ENCODE results near the gene OR8D1. TPM values are rescaled to one million over a fixed set of nuclear protein-coding genes. Genes with fewer than 3 reads are reported as not detected.
A peak's percentile ranks its signal among the peaks of the same experiment; 100 is the strongest.
"Not testable (repeated sequence)": the region's sequence is repeated elsewhere in the genome, so short reads cannot be mapped to it uniquely, and the experiment has no call there.

Gene OR8D1
- total RNA-seq, 2 donors from 2014 or later, result not detected

DNA sequence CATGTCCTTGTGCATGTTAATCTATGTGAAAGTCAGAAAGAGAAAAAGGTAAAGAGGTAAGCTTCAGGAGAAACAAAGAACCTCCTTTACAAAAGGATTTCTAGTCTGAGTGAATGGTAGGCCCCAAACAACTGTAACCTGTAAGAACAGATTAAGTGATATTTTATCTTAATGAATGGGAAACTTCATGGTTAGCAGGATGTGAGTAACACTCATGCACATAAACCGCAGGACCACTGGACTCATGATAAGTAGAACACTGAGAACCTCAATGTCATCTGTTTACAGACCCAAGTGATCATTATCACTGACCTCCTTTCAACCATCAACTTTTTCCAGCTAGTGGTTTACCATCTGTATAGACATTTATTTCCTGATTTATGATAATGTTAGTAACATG, 37.7 kb downstream of the OR8D1 start:
- ATAC-seq (replicated peaks in 1 of 2) (peak; percentile 68 to 72), DNase-seq (peak in 1 of 2 donors; percentile 3)
- no peaks in the 10 kb centered on the region for H3K27me3 Mint-ChIP-seq (ENCODE audit: low read depth)
- no peak overlapping the region for H3K27ac Mint-ChIP-seq
- peaks cover 1 to 2% of the 10 kb centered on the region in 2 donors for H3K9me3 Mint-ChIP-seq
- no peak overlapping the region for H3K4me3 Mint-ChIP-seq
- H3K4me1 Mint-ChIP-seq (ENCODE audit: low read depth), result peaks cover 8% of the 10 kb centered on the region
- no peaks in the 10 kb centered on the region for H3K36me3 Mint-ChIP-seq (ENCODE audit: insufficient read depth in 2 of 2)

DNA sequence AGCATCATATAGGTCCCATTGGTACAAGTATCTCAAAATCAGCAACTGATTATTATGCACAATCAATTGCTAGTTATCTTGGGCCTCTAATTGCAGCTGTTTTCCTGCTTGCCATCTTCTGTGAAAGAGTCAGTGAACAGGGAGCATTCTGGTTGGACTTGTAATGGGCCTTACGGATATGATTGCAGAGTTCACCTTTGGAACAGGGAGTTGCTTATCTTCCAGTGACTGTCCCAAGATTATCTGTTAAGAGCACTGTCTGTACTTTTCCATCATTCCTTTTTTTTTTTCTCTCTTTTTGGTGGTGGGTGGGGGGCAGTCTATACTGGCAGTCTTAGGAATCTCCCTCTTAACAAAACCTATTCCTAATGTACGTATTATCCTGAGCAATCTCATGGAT, 39.7 kb downstream of the OR8D1 start:
- no peak overlapping the region for H3K27ac Mint-ChIP-seq
- no peak for ATAC-seq (replicated peaks in 1 of 2)
- no peak for DNase-seq

DNA sequence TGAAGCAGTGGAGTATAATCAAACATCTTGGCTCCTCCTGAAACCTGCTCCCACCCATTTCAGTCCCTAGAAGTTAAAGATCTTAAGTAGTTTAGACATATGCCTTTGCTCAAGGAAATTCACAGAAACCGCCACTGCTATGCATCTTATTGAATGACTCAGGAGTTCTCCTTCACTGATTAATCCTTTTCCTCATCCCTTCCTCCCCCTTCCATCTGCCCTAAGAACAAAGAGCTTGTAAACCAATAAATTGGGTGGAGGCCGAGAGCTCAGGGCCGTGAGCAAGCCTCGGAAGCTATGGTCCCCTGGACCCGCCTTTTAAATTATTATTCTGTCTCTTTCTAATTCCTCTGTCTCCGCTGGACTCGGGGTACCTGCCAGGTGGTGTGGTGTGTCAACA, 42.9 kb downstream of the OR8D1 start:
- not testable (repeated sequence) for DNase-seq; H3K4me3 Mint-ChIP-seq; H3K36me3 Mint-ChIP-seq (ENCODE audit: insufficient read depth in 2 of 2); H3K4me1 Mint-ChIP-seq (ENCODE audit: low read depth); ATAC-seq (replicated peaks in 1 of 2); H3K27ac Mint-ChIP-seq; H3K27me3 Mint-ChIP-seq (ENCODE audit: low read depth); H3K9me3 Mint-ChIP-seq

More for the DNA sequence above, 39.7 kb downstream of the OR8D1 start:
- Mint-ChIP-seq H3K4me3 (no peak overlapping the region), H3K9me3 (peaks cover 0 to 1% of the 10 kb centered on the region in 2 donors), H3K4me1 (ENCODE audit: low read depth) (peaks cover 8% of the 10 kb centered on the region), H3K36me3 (ENCODE audit: insufficient read depth in 2 of 2) (no peaks in the 10 kb centered on the region), H3K27me3 (ENCODE audit: low read depth) (peaks cover 5% of the 10 kb centered on the region)

DNA sequence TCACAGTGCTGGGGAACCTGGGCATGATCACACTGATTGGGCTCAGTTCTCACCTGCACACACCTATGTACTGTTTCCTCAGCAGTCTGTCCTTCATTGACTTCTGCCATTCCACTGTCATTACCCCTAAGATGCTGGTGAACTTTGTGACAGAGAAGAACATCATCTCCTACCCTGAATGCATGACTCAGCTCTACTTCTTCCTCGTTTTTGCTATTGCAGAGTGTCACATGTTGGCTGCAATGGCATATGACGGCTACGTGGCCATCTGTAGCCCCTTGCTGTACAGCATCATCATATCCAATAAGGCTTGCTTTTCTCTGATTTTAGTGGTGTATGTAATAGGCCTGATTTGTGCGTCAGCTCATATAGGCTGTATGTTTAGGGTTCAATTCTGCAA, 48.7 kb downstream of the OR8D1 start:
- not testable (repeated sequence) for DNase-seq; H3K27ac Mint-ChIP-seq; H3K27me3 Mint-ChIP-seq (ENCODE audit: low read depth); ATAC-seq (replicated peaks in 1 of 2); H3K4me3 Mint-ChIP-seq; H3K36me3 Mint-ChIP-seq (ENCODE audit: insufficient read depth in 2 of 2); H3K9me3 Mint-ChIP-seq; H3K4me1 Mint-ChIP-seq (ENCODE audit: low read depth)

DNA sequence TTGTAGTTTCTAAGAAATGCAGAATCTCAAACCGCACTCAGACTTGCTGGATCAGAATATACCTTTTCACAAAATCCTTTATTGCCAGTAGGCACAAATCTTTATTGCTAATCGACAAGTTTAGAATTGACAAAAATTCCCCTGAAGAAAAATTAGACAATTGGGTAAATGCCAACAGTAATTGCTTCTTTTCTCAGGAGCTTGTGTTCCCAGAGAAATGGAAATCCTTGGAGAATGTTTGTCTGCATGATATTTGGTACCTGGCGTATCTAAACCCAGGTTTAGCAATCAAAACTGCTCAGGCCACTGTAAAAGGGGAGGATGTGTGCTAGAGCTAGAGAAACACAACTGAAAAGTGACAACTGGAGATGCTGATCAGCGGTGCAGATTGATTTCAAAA, 57.7 kb downstream of the OR8D1 start, which contains the start of gene OR8G5:
Gene OR8G5 (plus strand): TSS at position 301 of the 400 bp plus-strand sequence. CDS start 8,556 bp downstream, outside the sequence.
- peaks cover 17% of the 10 kb centered on the region for H3K27me3 Mint-ChIP-seq (ENCODE audit: low read depth)
- no peaks in the 10 kb centered on the region for H3K4me1 Mint-ChIP-seq (ENCODE audit: low read depth)
- no peak within 1 kb of the TSS for H3K4me3 Mint-ChIP-seq

More for the DNA sequence above, 57.7 kb downstream of the OR8D1 start, which contains the start of gene OR8G5:
- Mint-ChIP-seq H3K9me3 (no peaks in the 10 kb centered on the region), H3K36me3 (ENCODE audit: insufficient read depth in 2 of 2) (no peaks in the 10 kb centered on the region), H3K27ac (no peak within 1 kb of the TSS)
- DNase-seq (no peak), ATAC-seq (replicated peaks in 1 of 2) (no peak)

Other genes starting within 250 kb of the OR8D1 start
- gene VWA5A, start 198.5 kb downstream of the OR8D1 start, total RNA-seq, result 10 to 100 TPM; 14.2 to 19.0 TPM
- not detected for gene OR10D3, start 130.6 kb downstream of the OR8D1 start, total RNA-seq
- gene OR8G1, start 72.9 kb downstream of the OR8D1 start, total RNA-seq, result not detected
- gene OR8G5, start 57.6 kb downstream of the OR8D1 start, total RNA-seq, result not detected
- not detected for gene OR8D2, start 6.2 kb upstream of the OR8D1 start, total RNA-seq
- gene OR8B2, start 70.5 kb upstream of the OR8D1 start, total RNA-seq, result not detected
- not detected for gene OR8B3, start 85.1 kb upstream of the OR8D1 start, total RNA-seq
- gene OR8B4, start 110.9 kb upstream of the OR8D1 start, total RNA-seq, result not detected
- gene OR8B8, start 131.7 kb upstream of the OR8D1 start, total RNA-seq, result not detected
- gene OR8B12, start 229.7 kb upstream of the OR8D1 start, total RNA-seq, result not detected